GM19438 (cell line): ENCODE data around the gene RRAS2.

Experiments
- ATAC-seq: cut with Tn5 transposase; IDR thresholded peaks from one replicate; pipeline ENCODE4 v1.9.1; 2021; ENCODE audit warnings: low read depth; ENCODE audit not compliant: unreplicated experiment

Gene RRAS2

GRCh38 chr11:14235701-14236100, 123.3 kb downstream of the RRAS2 start:
- no peak for ATAC-seq

- ATAC-seq: no peak
Observed at GRCh38 chr11:14234446-14234845, 124.5 kb downstream of the RRAS2 start.

GRCh38 chr11:14232652-14233051, 126.3 kb downstream of the RRAS2 start:
- no peak for ATAC-seq

GRCh38 chr11:14230407-14230806, 128.6 kb downstream of the RRAS2 start:
- no peak for ATAC-seq

- no peak for ATAC-seq
Observed at GRCh38 chr11:14229472-14229871, 129.5 kb downstream of the RRAS2 start.

GRCh38 chr11:14228356-14228755, 130.6 kb downstream of the RRAS2 start:
- no peak for ATAC-seq
